Stimulated activated CD4-positive, alpha-beta T cell treated with anti-CD3 and anti-CD28 coated beads, Interleukin-2, amount 100 ng/mL, for 24 hours (primary cell): ENCODE measurements around the gene DTNBP1.

Source experiments
- DNase-seq, 2 donors: peaks; one replicate each; pipeline ENCODE4 v3.0.0-alpha.2; 2020

The DTNBP1 gene

DNA sequence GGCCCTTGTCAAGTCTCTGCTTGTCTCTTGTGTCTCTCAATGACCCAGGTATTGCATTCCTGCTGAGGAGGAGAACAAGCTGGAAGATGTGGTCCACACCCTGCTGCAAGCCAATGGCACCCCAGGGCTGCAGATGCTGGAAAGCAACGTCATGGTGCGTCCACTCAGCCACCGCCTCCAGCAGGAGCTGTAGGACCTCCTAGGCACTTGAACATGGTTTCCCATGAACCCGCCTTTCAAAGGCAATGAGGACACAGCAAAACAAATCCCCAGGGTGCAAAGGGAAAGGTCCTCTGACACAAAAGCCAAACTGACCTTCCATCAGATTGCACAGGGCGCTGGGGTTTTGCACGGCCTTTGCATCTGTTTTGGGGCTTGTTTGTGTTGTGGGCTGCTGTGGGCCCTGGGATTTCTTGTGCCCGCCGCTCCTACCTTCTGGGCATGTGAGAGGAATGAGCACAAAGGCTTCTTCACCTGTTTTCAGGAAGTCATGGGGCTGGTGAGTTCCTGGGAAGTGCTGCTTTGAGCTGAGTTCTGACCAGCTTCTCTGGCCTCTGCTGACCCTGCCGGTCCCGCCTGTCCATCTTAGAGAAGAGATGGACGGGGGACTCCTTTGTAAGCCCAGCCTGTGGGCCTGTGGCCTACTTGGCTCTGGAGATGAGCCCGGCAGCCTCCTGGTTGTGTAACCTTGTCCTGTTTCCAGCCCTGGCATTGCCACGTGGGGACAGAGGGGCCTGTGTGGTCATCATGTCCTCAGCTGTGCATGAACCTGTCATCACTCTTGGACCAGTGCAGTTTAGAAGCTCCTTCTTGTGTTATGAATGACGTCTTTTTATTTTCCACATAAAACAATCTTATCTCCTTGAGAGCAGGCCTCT, 151.3 kb downstream of the DTNBP1 start:
- DNase-seq, result no peak

- no peak for DNase-seq
Observed at GRCh38 chr6:15510536-15511247, 152.1 kb downstream of the DTNBP1 start.

- DNase-seq, result no peak
Observed at GRCh38 chr6:15510121-15510520, 152.7 kb downstream of the DTNBP1 start.

DNA sequence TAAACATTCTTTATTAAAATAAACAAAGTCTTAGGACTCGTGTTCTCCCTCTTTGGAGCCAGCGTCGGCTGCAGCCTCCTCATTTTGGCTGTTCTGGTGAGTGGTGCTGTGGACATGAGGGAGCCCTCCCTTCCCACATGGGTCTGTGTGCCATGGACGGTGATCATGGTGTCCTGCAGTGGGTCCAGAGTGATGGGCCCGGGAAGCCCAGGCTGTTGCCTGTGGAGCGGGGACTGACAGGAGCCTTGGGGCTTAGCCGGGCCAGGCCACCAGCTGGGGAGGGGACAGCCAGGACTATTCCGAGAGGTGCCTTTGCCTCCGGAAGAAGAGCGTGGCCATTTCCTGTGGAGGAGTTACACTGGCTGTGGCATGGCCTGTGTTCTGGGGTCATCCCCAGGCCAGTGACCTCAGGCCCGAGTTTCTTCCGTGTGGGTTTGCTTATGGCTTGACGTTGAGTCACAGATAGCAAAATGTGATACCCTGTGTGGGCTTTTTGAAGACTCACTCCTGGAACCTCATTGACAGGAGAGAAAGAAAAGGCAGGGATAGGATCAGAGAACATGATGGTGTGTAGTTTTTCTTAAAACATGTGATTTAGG, 153.4 kb downstream of the DTNBP1 start:
- no peak for DNase-seq

GRCh38 chr6:15508931-15509330, 153.9 kb downstream of the DTNBP1 start:
- DNase-seq, result no peak

DNA sequence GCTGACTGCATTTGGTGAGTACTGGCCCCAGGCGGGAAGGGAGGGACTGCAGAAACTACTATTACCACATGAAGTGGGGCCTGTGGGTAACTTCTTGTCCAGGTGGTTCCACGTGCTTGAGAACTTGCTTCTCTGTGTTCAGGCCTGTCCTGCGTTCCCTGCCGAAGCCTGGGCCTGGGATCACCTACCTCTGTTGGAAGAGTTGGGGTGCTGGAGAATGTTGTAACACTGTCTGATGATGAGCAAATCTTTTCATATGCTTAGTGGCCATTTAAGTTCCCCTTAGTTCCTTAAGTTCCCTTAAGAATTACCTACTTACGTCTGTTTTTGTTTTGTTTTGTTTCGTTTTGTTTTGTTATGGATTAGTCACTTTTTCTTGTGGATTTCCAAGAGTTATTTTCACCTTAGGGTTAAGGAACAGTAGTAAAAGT, 154.4 kb downstream of the DTNBP1 start:
- no peak for DNase-seq

DNA sequence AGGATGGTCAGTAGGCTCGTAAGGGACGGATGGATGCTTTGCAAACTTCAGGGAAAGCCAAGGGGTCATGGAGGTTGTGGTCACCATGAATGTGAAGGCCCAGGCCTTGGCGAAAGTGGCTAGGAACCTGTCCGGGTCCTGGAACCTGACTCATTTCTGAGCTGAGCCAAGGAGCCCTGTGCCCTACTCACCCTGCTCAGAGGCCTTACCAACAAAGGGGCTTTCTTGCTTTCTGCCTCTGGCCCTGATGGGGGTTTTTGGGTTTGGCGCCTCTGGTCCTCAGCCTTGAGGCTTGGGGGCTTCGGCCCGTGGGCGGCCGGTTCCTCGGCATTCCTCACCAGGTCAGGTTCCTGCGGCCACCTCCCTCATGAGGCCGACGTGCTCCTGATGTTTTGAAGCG, 155.1 kb downstream of the DTNBP1 start:
- DNase-seq, result no peak

GRCh38 chr6:15507221-15507620, 155.6 kb downstream of the DTNBP1 start:
- no peak for DNase-seq

DNA sequence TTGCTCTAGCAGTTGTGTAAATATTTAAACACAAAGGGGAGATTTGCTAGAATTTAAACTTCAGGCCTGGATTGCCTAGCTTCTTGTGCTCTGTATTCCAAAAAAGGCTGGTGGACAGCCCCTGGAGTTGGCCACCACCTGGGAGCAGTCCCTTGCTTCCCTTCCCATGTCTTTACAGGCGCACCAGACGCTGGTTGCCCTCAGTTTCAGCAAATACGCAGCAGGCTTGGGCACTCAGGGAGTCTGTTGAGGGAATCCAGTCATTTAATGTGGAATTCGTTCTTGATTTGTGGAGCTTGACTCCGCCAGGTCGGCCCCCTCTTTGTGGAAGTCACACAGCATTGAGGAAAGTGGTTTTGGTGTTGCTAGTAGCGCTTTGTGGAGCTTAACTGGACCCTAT, 156.8 kb downstream of the DTNBP1 start:
- DNase-seq, result no peak

DNA sequence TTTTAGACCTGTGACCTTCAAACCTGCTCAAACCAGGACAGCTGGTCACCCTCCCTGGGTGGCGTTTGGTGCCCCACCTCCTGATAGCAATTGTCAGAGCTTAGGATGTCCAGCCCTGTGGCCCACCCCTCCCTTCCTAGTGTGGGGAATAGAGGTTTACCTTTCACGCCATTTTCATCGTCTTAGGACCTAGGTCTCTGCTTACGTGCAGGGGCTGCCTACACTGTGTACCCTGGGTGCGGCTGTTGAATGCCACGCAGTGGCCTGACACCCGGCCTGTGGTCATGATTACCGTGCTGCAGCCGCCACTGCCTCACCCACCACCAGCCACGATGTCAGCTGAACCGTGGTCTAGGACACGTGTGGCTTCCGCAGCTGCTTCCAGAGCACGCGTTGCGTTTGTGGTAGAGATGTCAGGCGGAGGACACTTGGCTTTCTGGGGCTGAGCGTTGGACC, 157.3 kb downstream of the DTNBP1 start:
- no peak for DNase-seq

DNA sequence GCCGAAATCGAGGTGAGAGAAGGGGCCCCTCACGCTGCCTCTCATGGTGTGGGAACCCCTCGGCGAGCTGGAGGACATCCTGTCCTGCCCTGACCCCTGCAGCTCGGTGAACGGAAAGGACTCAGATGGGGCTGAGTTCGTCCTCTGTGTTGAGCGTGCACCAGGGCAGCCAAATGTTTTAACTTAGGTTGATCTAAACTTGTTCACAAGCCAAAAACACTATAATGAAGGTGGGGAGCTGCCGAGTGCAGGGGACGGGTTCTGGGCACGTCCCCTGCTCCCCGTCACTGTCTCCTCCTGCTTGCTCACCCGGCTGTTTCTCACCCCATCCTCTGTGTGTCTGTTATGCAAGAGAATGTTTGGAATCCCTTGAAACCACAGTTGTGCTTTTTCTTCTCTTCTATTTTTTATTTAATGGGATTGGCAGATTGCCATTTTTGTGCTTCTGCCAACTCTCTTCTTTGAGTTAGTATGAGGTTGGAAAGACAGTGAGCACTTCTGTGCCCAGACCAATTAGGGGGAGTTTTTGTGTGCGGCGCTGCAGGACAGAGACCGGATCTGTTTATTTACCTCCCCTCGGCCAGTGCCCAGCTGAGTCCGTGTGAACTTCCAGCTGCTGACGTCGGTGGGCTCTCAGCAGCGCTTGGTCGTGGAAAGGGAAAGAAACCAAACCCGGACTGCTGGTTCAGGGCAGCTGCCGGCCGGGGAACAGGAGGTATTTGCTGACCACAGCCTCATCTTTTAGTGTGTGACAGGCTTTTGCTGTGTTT, 158.1 kb downstream of the DTNBP1 start:
- DNase-seq, result no peak

DNA sequence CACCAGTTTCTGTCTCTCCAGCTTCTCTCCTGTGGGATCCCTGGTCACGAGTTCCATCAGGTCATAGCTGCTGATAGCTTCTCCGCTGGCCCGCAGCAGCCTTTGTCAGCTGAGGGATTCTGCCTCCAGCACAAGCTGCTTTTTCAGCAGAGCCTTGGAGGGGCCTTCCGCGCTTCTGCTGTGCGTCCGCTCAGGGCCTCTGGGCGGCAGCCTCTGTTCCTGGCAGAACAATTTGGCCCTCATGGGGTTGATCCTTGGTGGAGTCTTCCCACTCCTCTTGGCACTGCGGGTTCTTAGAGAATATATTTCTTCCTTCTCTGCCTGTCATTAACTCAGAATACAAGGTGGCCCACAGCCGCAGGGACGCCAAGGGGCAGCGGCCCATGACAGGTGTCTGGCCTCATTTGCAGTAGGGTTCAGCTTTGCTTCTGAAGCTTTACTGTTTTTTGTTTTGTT, 158.8 kb downstream of the DTNBP1 start:
- DNase-seq, result no peak

GRCh38 chr6:15503346-15503680, 159.5 kb downstream of the DTNBP1 start:
- no peak for DNase-seq

DNA sequence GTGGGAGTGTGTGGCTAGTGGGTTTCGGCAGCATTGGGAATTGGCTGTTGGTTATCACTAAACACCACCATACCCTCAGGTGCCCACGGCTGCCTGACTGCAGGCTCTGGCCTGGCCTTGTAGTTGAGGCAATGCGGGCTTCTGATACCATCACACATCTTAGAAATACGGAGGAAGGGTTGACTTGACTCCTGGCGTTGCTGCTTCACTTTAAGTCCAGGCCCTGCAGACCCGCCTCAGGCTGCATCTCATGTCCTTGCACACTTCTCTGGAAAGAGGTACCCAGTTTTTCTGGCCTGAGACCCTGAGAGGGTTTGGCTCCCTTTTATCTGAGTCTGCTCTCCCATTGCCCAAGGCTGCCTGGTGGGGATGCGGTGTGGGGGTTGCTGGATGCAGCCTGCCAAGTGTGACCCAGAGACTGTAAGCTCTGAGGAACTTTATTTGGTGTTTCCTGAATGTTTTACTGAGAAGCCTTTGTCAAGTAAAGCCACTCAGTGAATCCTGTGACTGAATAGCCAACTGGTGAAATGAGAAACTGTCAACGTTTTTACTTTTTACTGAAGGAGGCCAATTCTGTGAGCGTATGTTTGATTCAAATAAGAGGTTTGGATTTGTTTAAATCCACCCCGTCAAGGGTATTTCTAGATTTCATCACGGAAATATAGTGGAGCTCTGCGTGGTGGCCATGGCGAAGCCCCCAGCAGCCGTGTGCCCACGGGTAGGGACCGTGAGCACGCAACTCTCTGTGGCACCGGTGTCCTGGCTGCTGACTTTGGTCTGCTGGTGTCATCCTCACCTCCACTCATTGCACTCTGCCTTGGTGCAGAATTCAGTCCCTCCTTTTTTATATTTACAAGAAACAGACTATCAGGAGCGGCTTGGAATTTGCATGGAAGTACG, 160.1 kb downstream of the DTNBP1 start:
- no peak for DNase-seq

DNA sequence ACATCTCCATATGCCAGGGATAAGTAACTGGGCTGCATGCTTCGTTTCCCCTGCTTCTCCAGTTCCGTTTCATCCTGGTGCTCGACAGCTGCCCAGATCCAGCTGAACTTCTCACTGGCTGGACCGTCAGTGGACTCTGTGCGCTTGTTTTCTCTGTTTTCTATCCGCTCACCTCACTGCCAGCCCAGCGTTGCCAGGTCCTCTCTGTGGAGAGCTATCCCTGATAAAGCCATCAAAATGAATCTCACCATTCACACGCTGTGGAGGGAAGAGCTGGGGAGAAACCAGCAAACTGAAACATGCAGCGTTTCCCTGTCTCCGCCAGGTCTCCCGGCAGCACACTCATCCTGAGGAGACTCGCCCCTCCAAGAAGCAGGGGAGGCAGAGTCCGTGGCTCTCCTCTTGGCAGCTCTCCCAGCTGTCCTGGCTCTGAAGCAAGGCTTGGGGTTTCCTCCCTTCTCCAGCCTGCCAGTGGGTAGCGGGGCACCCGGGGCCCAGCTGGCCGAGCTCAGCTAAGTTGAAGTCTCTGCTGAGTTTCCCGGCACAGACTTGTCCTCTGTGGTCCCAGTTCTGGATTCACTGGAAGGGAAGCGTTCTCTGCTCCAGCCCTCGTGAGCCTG, 160.9 kb downstream of the DTNBP1 start:
- no peak for DNase-seq

GRCh38 chr6:15500901-15501825, 161.7 kb downstream of the DTNBP1 start:
- no peak for DNase-seq

- DNase-seq, result no peak
Observed at GRCh38 chr6:15500078-15500740, 162.6 kb downstream of the DTNBP1 start.

DNA sequence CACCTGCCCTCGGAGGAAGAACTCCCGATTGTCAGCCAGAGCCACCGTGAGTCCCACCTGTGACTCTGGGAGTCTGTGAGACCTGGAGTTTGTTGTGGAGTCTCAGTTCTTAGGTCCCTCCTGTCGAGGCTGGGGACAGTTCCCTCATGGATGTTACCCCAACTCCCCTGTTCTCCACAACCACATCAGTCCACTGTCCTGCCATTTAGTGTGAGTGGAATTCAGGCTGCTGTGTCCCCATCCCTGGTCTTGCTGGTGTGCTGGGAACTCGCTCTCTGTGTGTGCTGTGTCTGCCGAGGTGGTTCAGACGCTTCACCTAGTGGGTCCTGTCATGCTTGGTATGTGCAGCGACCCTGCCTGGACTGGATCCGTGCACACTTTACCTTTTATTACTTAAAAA, 163.2 kb downstream of the DTNBP1 start:
- no peak for DNase-seq

DNA sequence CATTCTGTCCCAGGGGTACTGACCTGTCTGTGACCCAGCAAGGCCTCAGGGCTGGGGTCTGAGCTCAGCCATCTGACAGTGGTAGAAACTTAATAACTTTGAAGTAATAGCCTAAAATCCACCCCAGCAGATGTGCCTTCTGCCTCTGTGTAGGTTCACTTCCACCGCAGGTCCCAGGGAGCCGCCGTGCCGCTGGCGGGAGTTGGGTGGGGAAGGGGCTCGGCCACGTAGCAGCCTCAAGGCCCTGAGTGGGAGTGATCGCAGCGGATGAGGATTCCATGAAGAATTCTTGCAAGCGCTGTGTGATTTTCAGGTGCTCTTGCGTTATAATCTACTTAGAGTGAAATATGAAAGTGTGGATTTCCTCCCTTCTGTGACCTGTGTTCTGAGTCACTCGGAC, 163.7 kb downstream of the DTNBP1 start:
- DNase-seq, result no peak

DNA sequence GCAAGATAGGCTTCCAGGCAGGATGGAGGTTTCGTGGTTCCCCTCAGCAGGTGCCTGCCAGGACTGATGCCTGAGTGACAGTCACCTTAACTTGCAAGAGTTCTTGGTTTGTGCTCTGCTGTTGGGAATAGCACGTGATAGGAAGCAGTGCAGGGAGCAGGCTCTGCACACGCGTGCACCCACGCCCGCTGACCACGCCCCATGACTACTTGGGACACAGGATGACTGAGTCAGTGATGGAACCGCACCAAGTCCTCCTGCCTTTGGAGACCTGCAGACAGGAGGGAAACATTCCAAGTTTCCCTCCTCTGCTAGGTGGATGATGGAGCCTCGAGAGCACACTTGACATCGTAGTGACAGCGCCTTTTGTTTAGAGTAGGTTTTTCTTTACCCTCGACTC, 164.2 kb downstream of the DTNBP1 start:
- no peak for DNase-seq
